ENCODE data around the gene PITPNM1. TPM values are rescaled to one million over a fixed set of nuclear protein-coding genes. Genes with fewer than 3 reads are reported as not detected.

Gene PITPNM1
- total and polyA plus RNA-seq, 2 experiments from 2014 or later, result 9.1 to 57.1 TPM

DNA sequence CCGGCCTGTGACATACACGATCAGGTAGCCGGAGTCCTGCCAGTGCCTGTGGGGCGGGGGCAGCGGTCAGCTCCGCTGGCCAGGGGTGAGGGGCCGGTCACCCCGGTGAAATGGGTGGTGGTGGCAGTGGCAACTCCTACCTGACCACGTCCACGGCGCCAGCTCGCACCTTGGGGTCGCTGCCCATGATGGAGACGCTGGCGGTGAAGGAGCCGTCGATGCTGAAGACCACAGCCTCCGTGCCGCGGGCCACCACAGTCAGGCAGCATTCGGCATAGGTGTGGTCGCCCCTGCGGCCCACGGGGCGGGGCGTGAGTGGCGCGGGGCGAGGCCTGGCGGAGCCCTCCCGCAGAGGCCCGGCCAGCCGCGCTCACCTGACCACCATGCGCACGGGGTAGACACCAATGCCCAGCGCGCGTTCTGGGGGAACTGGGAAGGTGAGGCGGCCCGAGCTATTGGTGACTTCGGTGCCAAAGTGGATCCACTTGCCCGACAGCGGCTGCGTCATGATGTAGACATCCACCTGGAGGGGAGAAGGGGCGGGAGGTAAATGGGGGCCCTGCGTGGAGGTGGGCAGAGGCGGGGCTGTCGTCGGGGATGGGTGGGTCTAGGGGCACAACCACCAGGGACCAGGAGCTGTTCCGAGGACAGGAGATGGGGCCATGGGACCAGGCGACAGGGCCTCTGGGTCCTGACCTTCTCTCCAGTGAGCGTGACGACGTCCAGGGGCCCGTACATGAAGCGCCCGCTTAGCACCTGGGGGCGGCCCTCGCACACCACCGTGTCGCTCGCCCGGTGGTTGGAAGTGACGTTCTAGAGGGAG is 11.4 kb downstream of the PITPNM1 start:
- ATAC-seq (no peak), DNase-seq (ENCODE audit: low spot score) (no peak)
- Histone ChIP-seq H3K27me3 (ENCODE audit: insufficient read depth) (no peaks in the 10 kb centered on the region), H3K79me2 (replicated peaks; ENCODE audit: insufficient read depth) (no peaks in the 10 kb centered on the region), H3K27ac (ENCODE audit: low read depth) (no peak overlapping the region), H3F3A (replicated peaks; ENCODE audit: low read depth) (0 out of 2 replicates have a peak, but pooled peaks cover 3% of the 10 kb centered on the region), H3K4me2 (no peak overlapping the region), H3K4me1 (ENCODE audit: insufficient read depth) (no peaks in the 10 kb centered on the region), H3K4me3 (no peak overlapping the region), H2AFZ (no peak overlapping the region), H4K20me1 (replicated peaks; ENCODE audit: insufficient read depth) (no peaks in the 10 kb centered on the region; the same call in 1 of the 2 replicates), H3K36me3 (ENCODE audit: insufficient read depth) (no peaks in the 10 kb centered on the region; the same call in 1 of the 2 replicates), H3K9me2 (ENCODE audit: insufficient read depth) (no peaks in the 10 kb centered on the region)
- Mint-ChIP-seq H3K4me3 (no peak overlapping the region), H3K27ac (no peak overlapping the region), H3K27me3 (ENCODE audit: insufficient read depth, low read depth, poor library complexity) (peaks cover 5% of the 10 kb centered on the region), H3K36me3 (ENCODE audit: low read depth) (peaks cover 4% of the 10 kb centered on the region; the same call in 1 of the 3 replicates), H3K4me1 (no peaks in the 10 kb centered on the region; the same call in 2 of the 3 replicates), H3K9me3 (no peaks in the 10 kb centered on the region)
- TF ChIP-seq ZNF331 (CRISPR knock-in tag; IDR thresholded peaks at IDR 0.05; ENCODE audit: low read depth) (no peak), EZH2phosphoT487 (IDR thresholded peaks at IDR 0.05; ENCODE audit: unreplicated experiment) (no peak), STAT1 (IDR thresholded peaks at IDR 0.05; ENCODE audit: unreplicated experiment) (no peak), POLR2AphosphoS5 (IDR thresholded peaks at IDR 0.05; ENCODE audit: low read depth) (no peak), CREB1 (CRISPR knock-in tag; IDR thresholded peaks at IDR 0.05; ENCODE audit: low read depth) (no peak)
- TF ChIP-seq, protein P1, sequence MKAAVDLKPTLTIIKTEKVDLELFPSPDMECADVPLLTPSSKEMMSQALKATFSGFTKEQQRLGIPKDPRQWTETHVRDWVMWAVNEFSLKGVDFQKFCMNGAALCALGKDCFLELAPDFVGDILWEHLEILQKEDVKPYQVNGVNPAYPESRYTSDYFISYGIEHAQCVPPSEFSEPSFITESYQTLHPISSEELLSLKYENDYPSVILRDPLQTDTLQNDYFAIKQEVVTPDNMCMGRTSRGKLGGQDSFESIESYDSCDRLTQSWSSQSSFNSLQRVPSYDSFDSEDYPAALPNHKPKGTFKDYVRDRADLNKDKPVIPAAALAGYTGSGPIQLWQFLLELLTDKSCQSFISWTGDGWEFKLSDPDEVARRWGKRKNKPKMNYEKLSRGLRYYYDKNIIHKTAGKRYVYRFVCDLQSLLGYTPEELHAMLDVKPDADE (IDR thresholded peaks at IDR 0.05), result no peak
- TF ChIP-seq, protein P2, sequence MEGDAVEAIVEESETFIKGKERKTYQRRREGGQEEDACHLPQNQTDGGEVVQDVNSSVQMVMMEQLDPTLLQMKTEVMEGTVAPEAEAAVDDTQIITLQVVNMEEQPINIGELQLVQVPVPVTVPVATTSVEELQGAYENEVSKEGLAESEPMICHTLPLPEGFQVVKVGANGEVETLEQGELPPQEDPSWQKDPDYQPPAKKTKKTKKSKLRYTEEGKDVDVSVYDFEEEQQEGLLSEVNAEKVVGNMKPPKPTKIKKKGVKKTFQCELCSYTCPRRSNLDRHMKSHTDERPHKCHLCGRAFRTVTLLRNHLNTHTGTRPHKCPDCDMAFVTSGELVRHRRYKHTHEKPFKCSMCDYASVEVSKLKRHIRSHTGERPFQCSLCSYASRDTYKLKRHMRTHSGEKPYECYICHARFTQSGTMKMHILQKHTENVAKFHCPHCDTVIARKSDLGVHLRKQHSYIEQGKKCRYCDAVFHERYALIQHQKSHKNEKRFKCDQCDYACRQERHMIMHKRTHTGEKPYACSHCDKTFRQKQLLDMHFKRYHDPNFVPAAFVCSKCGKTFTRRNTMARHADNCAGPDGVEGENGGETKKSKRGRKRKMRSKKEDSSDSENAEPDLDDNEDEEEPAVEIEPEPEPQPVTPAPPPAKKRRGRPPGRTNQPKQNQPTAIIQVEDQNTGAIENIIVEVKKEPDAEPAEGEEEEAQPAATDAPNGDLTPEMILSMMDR (conservative IDR thresholded peaks at IDR 0.05; ENCODE audit: low read depth in 2 of 2), result no peak
- TF ChIP-seq, protein P3, sequence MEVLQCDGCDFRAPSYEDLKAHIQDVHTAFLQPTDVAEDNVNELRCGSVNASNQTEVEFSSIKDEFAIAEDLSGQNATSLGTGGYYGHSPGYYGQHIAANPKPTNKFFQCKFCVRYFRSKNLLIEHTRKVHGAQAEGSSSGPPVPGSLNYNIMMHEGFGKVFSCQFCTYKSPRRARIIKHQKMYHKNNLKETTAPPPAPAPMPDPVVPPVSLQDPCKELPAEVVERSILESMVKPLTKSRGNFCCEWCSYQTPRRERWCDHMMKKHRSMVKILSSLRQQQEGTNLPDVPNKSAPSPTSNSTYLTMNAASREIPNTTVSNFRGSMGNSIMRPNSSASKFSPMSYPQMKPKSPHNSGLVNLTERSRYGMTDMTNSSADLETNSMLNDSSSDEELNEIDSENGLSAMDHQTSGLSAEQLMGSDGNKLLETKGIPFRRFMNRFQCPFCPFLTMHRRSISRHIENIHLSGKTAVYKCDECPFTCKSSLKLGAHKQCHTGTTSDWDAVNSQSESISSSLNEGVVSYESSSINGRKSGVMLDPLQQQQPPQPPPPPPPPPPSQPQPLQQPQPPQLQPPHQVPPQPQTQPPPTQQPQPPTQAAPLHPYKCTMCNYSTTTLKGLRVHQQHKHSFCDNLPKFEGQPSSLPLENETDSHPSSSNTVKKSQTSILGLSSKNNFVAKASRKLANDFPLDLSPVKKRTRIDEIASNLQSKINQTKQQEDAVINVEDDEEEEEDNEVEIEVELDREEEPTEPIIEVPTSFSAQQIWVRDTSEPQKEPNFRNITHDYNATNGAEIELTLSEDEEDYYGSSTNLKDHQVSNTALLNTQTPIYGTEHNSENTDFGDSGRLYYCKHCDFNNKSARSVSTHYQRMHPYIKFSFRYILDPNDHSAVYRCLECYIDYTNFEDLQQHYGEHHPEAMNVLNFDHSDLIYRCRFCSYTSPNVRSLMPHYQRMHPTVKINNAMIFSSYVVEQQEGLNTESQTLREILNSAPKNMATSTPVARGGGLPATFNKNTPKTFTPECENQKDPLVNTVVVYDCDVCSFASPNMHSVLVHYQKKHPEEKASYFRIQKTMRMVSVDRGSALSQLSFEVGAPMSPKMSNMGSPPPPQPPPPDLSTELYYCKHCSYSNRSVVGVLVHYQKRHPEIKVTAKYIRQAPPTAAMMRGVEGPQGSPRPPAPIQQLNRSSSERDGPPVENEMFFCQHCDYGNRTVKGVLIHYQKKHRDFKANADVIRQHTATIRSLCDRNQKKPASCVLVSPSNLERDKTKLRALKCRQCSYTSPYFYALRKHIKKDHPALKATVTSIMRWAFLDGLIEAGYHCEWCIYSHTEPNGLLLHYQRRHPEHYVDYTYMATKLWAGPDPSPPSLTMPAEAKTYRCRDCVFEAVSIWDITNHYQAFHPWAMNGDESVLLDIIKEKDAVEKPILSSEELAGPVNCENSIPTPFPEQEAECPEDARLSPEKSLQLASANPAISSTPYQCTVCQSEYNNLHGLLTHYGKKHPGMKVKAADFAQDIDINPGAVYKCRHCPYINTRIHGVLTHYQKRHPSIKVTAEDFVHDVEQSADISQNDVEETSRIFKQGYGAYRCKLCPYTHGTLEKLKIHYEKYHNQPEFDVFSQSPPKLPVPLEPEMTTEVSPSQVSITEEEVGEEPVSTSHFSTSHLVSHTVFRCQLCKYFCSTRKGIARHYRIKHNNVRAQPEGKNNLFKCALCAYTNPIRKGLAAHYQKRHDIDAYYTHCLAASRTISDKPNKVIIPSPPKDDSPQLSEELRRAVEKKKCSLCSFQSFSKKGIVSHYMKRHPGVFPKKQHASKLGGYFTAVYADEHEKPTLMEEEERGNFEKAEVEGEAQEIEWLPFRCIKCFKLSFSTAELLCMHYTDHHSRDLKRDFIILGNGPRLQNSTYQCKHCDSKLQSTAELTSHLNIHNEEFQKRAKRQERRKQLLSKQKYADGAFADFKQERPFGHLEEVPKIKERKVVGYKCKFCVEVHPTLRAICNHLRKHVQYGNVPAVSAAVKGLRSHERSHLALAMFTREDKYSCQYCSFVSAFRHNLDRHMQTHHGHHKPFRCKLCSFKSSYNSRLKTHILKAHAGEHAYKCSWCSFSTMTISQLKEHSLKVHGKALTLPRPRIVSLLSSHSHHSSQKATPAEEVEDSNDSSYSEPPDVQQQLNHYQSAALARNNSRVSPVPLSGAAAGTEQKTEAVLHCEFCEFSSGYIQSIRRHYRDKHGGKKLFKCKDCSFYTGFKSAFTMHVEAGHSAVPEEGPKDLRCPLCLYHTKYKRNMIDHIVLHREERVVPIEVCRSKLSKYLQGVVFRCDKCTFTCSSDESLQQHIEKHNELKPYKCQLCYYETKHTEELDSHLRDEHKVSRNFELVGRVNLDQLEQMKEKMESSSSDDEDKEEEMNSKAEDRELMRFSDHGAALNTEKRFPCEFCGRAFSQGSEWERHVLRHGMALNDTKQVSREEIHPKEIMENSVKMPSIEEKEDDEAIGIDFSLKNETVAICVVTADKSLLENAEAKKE (CRISPR knock-in tag; IDR thresholded peaks at IDR 0.05), result no peak
